ENCODE measurements around the gene HARBI1.

GRCh38 chr11:46557684-46558151, 59.3 kb downstream of the HARBI1 start:
- TF ChIP-seq CTCF (IDR thresholded peaks at IDR 0.05) = no peak
- TF ChIP-seq USF1 (CRISPR knock-in tag; IDR thresholded peaks at IDR 0.05) = no peak
- no peak for TF ChIP-seq MYBL2 (CRISPR knock-in tag; IDR thresholded peaks at IDR 0.05)
- TF ChIP-seq ATF2 (CRISPR knock-in tag; IDR thresholded peaks at IDR 0.05; ENCODE audit: borderline replicate concordance, low read depth) = no peak
- no peak for TF ChIP-seq ATF3 (CRISPR knock-in tag; conservative IDR thresholded peaks at IDR 0.05)
- no peak for TF ChIP-seq EMX1 (CRISPR knock-in tag; IDR thresholded peaks at IDR 0.05)
- no peak for TF ChIP-seq KAT7 (CRISPR knock-in tag; IDR thresholded peaks at IDR 0.05; ENCODE audit: borderline replicate concordance)
- TF ChIP-seq CREM (CRISPR knock-in tag; IDR thresholded peaks at IDR 0.05) = no peak
- no peak for TF ChIP-seq TCF7 (CRISPR knock-in tag; IDR thresholded peaks at IDR 0.05; ENCODE audit: low read depth)
- TF ChIP-seq PRDM15 (CRISPR knock-in tag; IDR thresholded peaks at IDR 0.05) = no peak
- no peak for TF ChIP-seq FOXP4 (CRISPR knock-in tag; IDR thresholded peaks at IDR 0.05)
- no peak for TF ChIP-seq SMAD3 (CRISPR knock-in tag; IDR thresholded peaks at IDR 0.05; ENCODE audit: borderline replicate concordance)
- TF ChIP-seq SP1 (CRISPR knock-in tag; conservative IDR thresholded peaks at IDR 0.05) = no peak
